Breast epithelium (tissue), 4 donors: Measurements from ENCODE around the gene ZNF491. TPM values are rescaled to one million over a fixed set of nuclear protein-coding genes. Genes with fewer than 3 reads are reported as not detected.
A peak's percentile ranks its signal among the peaks of the same experiment; 100 is the strongest.
"Not testable (repeated sequence)": the region's sequence is repeated elsewhere in the genome, so short reads cannot be mapped to it uniquely, and the experiment has no call there.

Experiments used
- DNase-seq, 2 donors: peaks; one replicate each; pipeline ENCODE4 v3.0.0-alpha.2; 2019; ENCODE audit warnings: low spot score in 2 of 2
- H3K27ac ChIP-seq, 2 donors: fragments of 200-600 bp; sonication (generic) in 1 of 2; one replicate each; pipeline ENCODE4 v1.5.1; 2016 to 2019; ENCODE audit warnings: mild to moderate bottlenecking in 1 of 2
- H3K27me3 ChIP-seq, 2 donors: fragments of 200-600 bp; sonication (generic) in 1 of 2; one replicate each; pipeline versions ENCODE4 v1.5.1 to v1.6.0; 2017 to 2019; ENCODE audit warnings: control low read depth in 1 of 2, mild to moderate bottlenecking in 1 of 2
- H3K36me3 ChIP-seq: fragments of 200-600 bp; one replicate; pipeline ENCODE4 v1.5.1; 2019
- H3K4me1 ChIP-seq, 2 donors: fragments of 200-600 bp; sonication (generic); one replicate each; pipeline ENCODE4 v1.5.1; 2016 to 2019; ENCODE audit warnings: control low read depth in 1 of 2
- H3K4me3 ChIP-seq, 3 donors: fragments of 200-600 bp; sonication (generic); 1 replicate in 2 of 3; 2 replicates in 1 of 3; pipeline ENCODE4 v1.5.1; 2016 to 2019; ENCODE audit warnings: mild to moderate bottlenecking in 3 of 3, moderate library complexity in 2 of 3
- H3K9me3 ChIP-seq, 2 donors: fragments of 200-600 bp; sonication (generic) in 1 of 2; one replicate each; pipeline ENCODE4 v1.5.1; 2016 to 2019; ENCODE audit warnings: control low read depth in 1 of 2
- CTCF ChIP-seq, 3 donors: fragments of 450-650 bp; IDR thresholded peaks; one replicate each; pipeline ENCODE4 v1.5.1; 2016 to 2017; ENCODE audit warnings: antibody characterized with exemption in 3 of 3, mild to moderate bottlenecking in 3 of 3, moderate library complexity in 3 of 3
- POLR2A ChIP-seq: fragments of 450-650 bp; IDR thresholded peaks from one replicate; pipeline ENCODE4 v1.6.1; 2016; ENCODE audit warnings: antibody characterized with exemption, mild to moderate bottlenecking, moderate library complexity
- POLR2AphosphoS5 ChIP-seq, 3 donors: sonication (generic); formaldehyde crosslinking; IDR thresholded peaks; one replicate each; pipeline ENCODE4 v1.6.1; 2017; ENCODE audit warnings: antibody characterized with exemption in 3 of 3
- intact Hi-C: fragments of 100-400 bp; cut with DNase I; formaldehyde crosslinking; loops from one replicate; pipeline ENCODE4 v1.15.1; 2023; ENCODE audit warnings: low total_unique reads
- total RNA-seq, 3 donors: library from RNA; depleted of rRNA; stranded (reverse); fragments of >200 nt; gene quantifications; one replicate each; pipeline ENCODE4 v1.1.0, GENCODE V29; 2016

ZNF491 gene
- total RNA-seq, 3 donors from 2014 or later = 1.6 to 3.9 (median 3.2) TPM

- Histone ChIP-seq H3K9me3 (peaks cover 8 to 17% of the 10 kb centered on the region in 2 donors), H3K4me1 (peaks cover 2 to 3% of the 10 kb centered on the region in 2 donors), H3K27ac (peak overlapping the region; percentile 96 to 99), H3K36me3 (no peaks in the 10 kb centered on the region), H3K27me3 (no peaks in the 10 kb centered on the region), H3K4me3 (peak overlapping the region; percentile 80 to 91 (median 89))
- TF ChIP-seq POLR2A (no peak), CTCF (IDR thresholded peaks at IDR 0.05) (no peak), POLR2AphosphoS5 (IDR thresholded peaks at IDR 0.05) (peak in 1 of 3 donors; percentile 12)
- intact Hi-C loops = loop anchor here (5.0 kb wide), 1 partner anchor 875 kb away; no protein-coding TSS in a partner anchor
- DNase-seq = peak; percentile 31 to 54
Observed at GRCh38 chr19:11767633-11768133, 30.6 kb upstream of the ZNF491 start.

- Histone ChIP-seq H3K36me3 (no peaks in the 10 kb centered on the region), H3K27me3 (no peaks in the 10 kb centered on the region), H3K9me3 (peaks cover 21 to 24% of the 10 kb centered on the region in 2 donors), H3K27ac (no peak overlapping the region), H3K4me3 (no peak overlapping the region), H3K4me1 (peaks cover 2 to 3% of the 10 kb centered on the region in 2 donors)
- intact Hi-C loops = loop anchor here (5.0 kb wide), 1 partner anchor 872 kb away; no protein-coding TSS in a partner anchor
- TF ChIP-seq CTCF (IDR thresholded peaks at IDR 0.05) (no peak), POLR2A (no peak), POLR2AphosphoS5 (IDR thresholded peaks at IDR 0.05) (no peak)
- DNase-seq = no peak
Observed at GRCh38 chr19:11769995-11770394, 28.3 kb upstream of the ZNF491 start.

- H3K4me3 ChIP-seq, H3K27ac ChIP-seq, H3K27me3 ChIP-seq, H3K4me1 ChIP-seq, H3K36me3 ChIP-seq, intact Hi-C loops, DNase-seq: not testable (repeated sequence)
- H3K9me3 ChIP-seq = peaks cover 33 to 38% of the 10 kb centered on the region in 2 donors
Observed at GRCh38 chr19:11771520-11771919, 26.8 kb upstream of the ZNF491 start.

GRCh38 chr19:11776669-11777068, 21.7 kb upstream of the ZNF491 start:
- H3K27ac ChIP-seq, H3K27me3 ChIP-seq, H3K4me3 ChIP-seq, intact Hi-C loops, DNase-seq, H3K4me1 ChIP-seq: not testable (repeated sequence)
- Histone ChIP-seq H3K9me3 (peaks cover 69 to 72% of the 10 kb centered on the region in 2 donors), H3K36me3 (peaks cover 28% of the 10 kb centered on the region)

GRCh38 chr19:11780431-11781020, 17.8 kb upstream of the ZNF491 start:
- Histone ChIP-seq H3K9me3 (peaks cover 82 to 87% of the 10 kb centered on the region in 2 donors), H3K27me3 (no peaks in the 10 kb centered on the region), H3K36me3 (peaks cover 28% of the 10 kb centered on the region), H3K4me1 (no peaks in the 10 kb centered on the region), H3K27ac (no peak overlapping the region), H3K4me3 (peak overlapping the region in 1 of 3 donors; percentile 0)
- intact Hi-C loops = no loop called here
- no peak for DNase-seq
- no peak for TF ChIP-seq POLR2A
- TF ChIP-seq CTCF (IDR thresholded peaks at IDR 0.05) = no peak
- no peak for TF ChIP-seq POLR2AphosphoS5 (IDR thresholded peaks at IDR 0.05)

GRCh38 chr19:11781295-11782057, 16.8 kb upstream of the ZNF491 start:
- no peak for DNase-seq
- H3K4me1 ChIP-seq = no peaks in the 10 kb centered on the region
- H3K27ac ChIP-seq = no peak overlapping the region
- H3K4me3 ChIP-seq = peak overlapping the region in 1 of 3 donors; percentile 0
- intact Hi-C loops = no loop called here
- peaks cover 28% of the 10 kb centered on the region for H3K36me3 ChIP-seq
- no peaks in the 10 kb centered on the region for H3K27me3 ChIP-seq
- TF ChIP-seq CTCF (IDR thresholded peaks at IDR 0.05) (no peak), POLR2AphosphoS5 (IDR thresholded peaks at IDR 0.05) (no peak), POLR2A (no peak)
- H3K9me3 ChIP-seq = peaks cover 81 to 88% of the 10 kb centered on the region in 2 donors
